OCI-M2 (cell line): ENCODE results near the gene GAL3ST1.
"Not testable (repeated sequence)": the region's sequence is repeated elsewhere in the genome, so short reads cannot be mapped to it uniquely, and the experiment has no call there.

Source experiments
- DNase-seq: peaks from one replicate; lab custom pipeline; 2025; ENCODE audit not compliant: unreplicated experiment; lab: John Stamatoyannopoulos, UW

GAL3ST1 gene

DNA sequence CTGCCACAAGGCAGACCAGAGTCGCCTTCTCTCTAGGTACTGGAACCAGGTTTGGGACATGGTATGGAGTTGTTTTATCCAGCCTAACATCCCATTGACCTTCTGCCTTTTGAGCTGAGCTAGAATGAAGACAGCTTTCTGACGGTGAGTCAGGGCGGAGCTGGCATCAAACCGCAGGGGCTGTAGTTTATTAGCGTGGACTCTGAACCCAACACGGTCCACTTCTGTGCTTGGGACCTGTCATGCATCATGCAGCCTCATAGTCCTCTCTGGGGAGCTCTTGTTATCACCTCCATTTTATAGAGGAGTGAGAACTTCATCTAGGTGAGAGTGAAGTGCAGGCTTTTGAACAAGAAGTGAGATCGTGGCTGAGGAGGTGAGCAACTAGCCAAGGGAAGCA lies 8.3 kb downstream of the GAL3ST1 start:
- no peak for DNase-seq

DNA sequence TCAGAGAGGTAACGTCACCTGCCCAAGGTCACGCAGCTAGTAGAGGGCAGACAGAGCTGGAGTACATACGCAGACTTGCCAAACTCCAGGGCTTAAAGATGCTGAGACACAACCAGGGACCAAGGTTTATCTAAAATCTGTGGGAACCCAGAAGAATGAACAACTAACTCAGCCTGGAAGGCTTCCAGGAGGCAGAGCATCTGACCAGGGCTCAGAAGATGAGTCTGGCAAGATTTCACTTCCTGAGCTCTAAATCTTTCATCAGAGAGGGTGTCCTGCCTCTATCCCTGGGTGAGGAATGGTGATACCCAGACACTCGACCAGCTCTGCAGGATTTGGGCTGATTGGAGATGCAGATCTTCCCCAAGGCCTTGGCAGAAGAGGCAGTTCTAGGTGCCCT lies 9.1 kb downstream of the GAL3ST1 start:
- no peak for DNase-seq

DNA sequence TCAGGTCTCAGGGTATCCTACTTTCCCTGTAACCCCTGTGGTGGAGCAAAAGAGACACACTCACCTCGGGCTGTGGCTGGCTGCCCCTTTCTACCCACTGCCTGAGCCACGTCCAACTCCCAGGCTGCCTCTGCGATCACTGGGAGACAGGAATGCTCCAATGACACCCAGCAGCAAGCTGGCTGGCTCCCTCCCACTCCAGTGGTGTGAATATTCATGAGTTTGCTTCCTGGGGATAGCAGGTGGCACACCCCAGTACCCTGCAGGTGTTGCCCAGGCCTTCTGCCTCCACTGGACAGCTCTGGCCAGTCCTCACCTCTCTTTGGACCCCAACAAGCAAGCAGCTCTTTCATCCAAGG lies 9.7 kb downstream of the GAL3ST1 start:
- no peak for DNase-seq

DNA sequence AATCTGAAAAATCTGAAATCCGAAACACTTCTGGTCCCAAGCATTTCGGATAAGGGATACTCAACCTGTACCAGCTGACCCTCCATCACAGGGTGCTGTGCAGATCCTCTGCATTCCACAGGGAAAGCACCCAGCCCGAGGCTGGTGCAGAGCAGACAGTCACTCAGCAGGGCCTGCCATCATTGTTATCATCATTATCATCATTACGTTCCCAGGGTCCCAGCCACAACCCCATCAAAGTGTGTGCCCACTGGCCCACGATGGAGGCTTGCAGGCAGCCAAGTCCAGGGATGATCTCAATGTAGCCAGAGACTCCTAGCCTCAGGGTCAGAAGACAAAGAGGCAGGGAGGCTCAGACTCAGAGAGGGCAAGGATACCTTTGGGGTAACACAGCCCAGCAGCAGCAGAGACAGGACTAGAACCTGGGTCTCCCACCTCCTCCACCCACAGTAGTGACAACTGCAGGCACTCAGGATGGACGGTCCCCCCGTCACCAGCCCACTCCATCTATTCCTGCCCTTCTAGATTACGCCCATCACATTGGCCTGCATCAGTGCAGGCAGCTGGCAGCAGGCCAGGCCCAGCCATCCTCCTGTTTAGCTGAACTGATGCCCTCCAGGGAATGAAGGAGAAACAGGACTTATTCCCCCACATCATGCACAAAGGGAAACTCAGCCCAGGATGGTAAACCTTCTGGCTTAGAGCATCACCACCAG lies 10.3 kb downstream of the GAL3ST1 start:
- DNase-seq: no peak

DNA sequence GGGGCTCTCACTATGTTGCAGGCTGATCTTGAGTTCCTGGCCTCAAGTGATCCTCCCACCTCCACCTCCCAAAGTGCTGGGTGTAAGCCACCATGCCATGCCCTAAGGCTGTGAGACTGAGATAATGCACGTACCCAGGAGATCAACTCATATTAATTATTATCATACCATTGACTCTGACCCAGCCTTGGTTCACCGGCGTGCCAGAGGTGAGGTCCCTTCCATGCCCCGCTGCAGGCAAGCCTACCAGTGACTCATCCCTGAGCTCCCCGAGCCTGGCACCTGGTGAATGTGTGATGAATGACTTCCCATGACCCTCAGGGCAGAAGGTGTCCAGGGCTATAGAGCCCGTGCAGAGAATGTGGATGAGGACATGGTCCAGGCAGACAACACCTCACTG lies 12.1 kb downstream of the GAL3ST1 start:
- no peak for DNase-seq

DNA sequence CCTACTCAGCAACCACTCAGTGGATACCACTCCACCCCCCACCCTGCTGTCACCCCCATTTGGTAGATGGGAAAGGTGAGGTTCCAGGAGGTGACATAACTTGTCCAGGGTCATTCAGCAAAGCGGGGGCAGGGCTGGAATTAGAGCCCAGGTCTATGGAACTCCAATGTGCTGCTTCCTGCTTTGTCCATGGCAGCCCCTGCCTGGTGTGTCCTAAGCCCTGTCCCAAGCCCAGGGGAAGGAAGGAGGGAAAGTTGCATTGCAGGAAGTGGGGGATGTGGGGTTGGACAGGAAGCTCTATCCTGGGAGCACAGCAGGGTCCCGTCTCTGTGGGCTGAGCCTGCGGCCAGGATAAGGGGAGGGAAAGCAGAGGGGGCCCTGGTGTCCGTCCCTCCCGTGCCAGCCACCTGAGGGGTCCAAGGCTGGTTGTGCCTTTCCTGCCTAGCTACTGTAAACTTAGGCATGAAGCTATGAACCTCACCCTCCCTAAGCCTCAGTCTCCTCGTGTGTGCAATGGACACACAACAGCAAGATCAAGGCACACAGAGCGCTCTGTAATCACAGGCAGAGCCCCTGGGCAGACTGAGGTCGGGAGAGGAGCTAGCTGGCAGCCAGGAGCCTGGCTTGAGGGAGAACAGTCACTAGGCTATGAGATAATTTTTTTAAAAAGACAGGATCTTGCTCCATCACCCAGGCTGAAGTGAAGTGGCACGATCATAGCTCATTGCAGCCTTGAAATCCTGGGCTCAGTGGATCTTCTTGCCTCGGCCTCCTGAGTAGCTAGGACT lies 12.9 kb downstream of the GAL3ST1 start:
- no peak for DNase-seq

DNA sequence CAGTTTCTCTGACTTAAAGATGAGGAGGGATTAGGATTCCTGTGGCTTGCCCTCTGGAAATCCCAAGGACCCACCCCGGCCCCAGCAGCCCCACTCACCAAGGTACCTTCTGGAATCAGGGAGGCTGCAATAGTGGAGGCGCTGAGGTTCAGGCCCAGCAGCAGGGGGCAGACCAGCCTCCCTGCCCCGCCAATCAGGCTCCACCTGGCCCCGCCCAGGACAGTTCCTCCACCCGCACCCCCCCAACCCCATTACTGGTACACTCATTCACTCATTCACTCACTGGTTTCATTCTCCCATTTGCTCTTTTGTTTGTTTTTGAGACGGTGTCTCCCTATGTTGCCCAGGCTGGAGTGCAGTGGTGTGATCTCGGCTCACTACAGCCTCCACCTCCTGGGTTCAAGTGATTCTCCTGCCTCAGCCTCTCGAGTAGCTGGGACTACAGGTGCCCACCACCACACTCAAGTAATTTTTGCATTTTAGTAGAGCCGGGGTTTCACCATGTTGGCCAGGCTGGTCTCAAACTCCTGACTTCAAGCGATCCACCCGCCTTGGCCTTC lies 13.7 kb downstream of the GAL3ST1 start:
- DNase-seq: not testable (repeated sequence)

DNA sequence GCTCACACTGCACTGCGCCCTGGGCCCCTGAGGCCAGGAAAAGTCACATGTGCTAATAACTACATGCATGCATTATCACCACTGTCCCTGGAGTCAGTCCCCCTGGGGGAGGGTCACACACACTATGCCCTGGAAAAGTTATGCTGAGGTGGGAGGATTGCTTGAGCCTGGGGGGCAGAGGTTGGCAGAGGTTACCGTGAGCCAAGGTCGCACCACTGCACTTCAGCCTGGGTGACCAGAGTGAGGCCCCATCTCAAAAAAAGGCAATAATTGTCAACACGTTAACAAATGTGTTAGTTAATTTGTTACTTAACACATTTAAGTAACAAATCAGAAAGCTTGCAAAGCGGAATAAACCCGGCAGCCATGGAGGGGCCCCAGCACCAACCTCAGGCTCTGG lies 14.6 kb downstream of the GAL3ST1 start:
- no peak for DNase-seq

DNA sequence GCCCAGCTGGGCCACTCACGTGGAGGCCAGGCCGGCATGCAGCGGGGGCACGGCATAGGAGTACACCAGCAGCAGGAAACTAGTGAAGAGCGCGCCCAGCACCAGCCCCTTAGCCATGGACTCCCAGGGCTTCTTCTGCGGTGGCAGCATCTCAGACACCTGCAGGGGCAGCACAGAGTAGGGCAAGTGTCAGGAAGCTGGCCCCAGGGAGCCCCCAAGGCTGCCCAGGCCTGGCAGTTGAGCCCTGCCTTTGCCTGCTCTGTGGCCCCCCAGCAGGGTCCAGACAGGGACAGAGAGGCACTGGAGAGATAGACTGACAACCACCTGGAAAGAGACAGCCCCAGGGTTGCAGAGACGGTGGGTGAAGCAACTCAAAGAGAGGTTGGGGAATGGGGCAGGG lies 17.2 kb downstream of the GAL3ST1 start:
- no peak for DNase-seq

DNA sequence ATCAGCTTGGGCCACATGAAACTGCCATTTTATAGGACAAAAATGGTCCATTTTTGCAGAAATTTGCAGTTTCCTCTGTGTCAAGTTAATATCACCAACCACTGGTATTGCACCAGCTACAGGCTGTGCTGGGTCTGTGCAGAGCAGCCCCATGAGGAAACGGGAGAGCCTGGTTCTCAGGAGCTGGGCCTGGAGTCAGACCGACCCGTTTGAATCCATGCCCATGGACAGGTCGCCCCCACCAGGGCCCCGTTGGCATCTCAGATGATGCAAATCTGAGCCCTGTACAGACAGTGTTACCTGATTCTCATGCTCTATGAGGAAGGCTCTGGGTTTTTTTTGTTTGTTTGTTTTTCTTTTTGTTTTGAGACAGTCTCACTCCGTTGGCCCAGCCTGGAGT lies 18.1 kb downstream of the GAL3ST1 start:
- DNase-seq: no peak

DNA sequence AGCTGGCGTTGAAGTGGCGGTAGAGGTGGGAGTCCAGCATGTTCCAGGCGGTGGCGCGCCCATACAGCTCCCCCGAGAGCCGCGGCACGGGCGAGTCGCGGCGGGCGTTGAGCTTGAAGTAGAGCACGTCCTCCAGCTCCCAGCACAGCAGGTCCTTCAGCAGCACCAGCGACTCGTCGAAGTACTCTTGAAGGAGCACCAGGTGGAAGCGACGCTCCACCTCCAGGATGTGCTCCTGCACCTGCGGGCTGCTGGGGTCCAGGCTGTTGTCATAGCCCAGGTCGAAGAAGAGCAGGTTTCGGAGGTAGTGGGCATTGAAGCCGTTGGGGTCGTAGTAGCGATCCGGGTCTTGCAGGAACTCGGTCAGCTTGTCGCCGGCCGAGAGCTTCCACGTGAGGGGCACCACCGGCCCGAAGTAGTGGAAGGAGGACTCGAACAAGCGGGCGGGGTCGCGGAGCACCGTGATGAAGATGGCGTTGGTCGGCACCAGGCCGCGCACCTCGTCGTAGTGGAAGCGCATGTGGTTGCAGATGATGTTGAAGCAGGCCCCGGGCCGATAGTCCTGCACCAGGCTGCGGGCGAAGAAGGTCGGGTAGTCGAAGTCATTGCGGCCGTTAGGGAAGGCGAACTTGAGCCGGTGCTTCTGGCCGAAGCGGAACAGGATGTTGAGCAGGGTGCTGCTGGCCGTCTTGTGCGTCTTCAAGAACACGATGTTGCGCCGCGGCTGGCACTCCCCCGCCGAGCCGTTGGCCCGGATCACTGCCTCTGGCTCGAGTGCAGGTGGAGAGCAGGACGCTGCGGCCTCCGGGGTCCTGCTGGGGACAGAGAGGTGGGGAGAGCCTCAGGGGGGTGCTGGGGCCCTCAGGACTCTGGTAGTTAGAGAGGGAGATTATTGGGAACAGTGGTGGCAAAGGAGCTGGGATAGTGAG lies 18.9 kb downstream of the GAL3ST1 start:
- no peak for DNase-seq

DNA sequence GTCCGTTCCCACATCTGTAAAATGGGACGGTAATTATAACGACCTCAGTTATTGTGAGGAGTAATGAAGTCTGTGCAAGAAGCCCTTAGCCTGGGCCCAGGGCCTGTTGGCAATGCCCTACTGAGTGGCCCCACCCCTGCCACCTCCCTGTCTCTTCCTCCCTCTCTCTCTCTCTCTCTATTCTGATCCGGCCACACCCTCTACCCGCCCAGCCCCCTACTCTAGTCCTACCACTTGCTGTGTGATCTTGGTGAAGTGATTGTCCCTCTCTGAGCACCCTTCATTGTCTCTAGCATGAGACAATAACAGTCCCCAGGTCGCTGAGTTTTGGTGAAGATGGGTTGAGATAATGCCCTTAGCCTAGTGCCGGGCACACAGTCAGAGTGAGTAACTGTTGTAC lies 20.5 kb downstream of the GAL3ST1 start:
- DNase-seq: no peak

DNA sequence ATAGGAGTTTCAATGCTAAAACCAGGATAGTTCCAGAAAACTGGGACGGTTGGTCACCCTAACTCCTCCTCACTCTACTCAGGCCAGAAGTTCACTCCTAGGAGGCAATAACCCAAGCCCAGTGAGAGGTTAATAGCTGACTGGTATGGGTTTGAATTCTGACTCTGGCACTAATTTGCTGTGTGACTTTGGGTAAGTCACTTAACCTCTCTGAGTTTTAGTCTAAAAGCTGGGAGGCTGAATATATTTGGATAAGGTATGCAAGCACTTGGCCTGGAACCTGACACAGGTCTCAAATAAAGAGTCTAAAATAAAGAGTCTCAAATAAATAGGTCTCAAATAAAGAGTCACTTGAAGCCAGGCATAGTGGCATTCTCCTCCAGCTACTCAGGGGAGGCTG lies 21.7 kb downstream of the GAL3ST1 start:
- DNase-seq: no peak

DNA sequence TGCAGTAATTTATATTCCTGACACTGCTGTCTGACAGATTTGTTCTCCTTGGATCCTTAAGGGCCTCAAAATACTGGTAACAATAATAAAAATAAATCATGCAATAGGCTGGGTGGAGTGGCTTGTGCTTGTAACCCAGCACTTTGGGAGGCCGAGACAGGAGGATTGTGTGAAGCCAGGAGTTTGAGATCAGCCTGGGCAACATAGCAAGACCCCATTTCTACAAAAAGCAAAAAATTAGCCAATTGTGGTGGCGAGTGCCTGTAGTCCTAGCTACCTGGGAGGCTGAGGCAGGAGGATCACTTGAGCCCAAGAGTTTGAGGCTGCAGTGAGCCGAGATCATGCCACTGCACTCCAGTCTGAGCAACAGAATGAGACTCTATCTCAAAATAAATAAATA lies 22.7 kb downstream of the GAL3ST1 start:
- not testable (repeated sequence) for DNase-seq

DNA sequence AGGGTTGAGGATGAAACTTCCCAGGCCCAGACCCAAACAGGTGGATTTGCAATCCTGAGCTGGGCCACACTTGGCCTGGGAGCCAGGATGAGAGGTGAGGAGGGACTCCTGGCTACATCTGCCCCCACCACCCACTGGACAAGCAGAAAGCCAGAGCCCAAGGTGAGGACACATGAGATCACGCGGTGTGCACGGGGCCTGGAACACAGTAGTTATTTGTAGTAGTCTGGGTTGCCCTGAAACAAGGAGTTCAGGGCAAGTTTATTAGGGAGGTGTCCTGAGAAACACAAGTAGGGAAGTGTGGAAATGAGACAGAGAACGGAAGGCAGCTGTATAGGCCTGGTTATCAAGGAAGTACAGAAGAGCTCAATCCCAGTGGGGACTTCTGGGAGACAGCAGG lies 27.3 kb downstream of the GAL3ST1 start:
- DNase-seq: no peak

DNA sequence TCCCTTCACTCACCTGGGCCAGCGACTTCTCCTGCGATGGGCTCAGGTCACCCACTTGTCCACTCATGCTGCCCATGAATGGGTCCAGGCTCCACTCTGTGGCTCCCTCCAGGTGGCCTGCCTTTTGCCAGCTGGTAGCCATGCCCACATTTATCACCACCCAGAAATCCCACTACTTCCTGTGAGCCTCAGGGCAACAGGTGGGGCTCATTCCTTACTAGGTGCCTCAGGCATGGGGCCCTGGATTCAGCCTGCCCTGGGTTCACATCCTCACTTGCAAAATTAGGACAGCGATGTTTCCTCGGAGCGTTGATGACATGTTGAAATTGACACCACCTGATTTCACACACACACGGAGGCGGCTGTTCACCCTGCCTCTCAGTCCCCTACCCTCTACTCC lies 27.8 kb downstream of the GAL3ST1 start, which contains the start of gene SEC14L6:
Gene SEC14L6, minus strand, starts transcription at position 126 of the 400 bp plus-strand sequence. Its CDS starts 59 bp downstream, at position 67.
- DNase-seq: no peak

DNA sequence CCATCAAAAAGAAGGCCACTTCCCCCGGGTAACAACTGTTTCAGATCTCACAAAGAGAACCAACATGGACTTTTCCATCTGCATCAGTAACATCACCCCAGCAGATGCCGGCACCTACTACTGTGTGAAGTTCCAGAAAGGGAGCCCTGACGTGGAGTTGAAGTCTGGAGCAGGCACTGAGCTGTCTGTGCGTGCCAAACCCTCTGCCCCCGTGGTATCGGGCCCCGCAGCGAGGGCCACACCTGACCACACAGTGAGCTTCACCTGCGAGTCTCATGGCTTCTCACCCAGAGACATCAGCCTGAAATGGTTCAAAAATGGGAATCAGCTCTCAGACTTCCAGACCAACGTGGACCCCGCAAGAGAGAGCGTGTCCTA lies 31.7 kb downstream of the GAL3ST1 start:
- DNase-seq: no peak

DNA sequence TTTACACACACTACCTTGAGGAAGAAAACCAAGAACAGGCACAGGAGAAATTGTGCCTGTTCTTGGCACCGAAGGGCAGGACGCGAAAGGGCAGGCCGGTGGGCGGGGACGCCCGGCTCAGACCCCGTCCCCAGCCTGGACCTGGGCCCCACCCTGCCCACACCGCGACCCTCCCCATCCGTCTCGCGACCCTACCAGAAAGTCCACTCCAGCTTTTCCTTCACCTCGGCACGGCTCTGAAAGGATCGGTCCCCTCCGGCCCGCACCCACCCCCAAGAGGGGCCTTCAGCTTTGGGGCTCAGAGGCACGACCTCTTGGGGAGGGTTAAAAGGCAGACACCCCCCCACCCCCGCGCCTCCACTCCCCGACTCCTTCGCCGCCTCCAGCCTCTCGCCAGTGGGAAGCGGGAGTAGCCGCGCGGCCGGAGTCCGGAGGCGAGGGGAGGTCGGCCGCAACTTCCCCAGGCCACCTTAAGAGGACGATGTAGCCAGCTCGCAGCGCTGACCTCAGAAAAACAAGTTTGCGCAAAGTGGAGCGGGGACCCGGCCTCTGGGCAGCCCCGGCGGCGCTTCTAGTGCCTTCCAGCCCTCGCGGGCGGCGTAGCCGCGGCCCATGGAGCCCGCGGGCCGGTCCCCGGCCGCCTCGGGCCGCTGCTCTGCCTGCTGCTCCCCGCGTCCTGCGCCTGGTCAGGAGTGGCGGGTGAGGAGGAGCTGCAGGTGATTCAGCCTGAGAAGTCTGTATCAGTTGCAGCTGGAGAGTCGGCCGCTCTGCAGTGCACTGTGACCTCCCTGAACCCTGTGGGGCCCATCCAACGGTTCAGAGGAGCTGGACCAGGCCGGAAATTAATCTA lies 32.3 kb downstream of the GAL3ST1 start:
- DNase-seq: no peak

DNA sequence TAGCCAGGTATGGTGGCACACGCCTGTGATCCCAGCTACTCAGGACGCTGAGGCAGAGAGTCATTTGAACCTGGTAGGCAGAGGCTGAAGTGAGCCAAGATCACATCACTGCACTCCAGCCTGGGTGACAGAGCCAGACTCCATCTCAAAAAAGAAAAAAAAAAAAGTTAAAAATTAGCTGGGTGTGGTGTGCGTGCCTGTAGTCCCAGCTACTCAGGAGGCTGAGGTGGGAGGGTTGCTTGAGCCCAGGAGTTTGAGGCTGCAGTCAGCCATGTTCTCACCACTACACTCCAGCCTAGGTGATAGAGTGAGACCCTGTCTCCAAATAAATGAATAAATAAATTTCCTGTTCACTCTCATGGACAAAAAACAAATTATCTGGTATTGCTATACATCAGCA lies 33.0 kb downstream of the GAL3ST1 start:
- not testable (repeated sequence) for DNase-seq

DNA sequence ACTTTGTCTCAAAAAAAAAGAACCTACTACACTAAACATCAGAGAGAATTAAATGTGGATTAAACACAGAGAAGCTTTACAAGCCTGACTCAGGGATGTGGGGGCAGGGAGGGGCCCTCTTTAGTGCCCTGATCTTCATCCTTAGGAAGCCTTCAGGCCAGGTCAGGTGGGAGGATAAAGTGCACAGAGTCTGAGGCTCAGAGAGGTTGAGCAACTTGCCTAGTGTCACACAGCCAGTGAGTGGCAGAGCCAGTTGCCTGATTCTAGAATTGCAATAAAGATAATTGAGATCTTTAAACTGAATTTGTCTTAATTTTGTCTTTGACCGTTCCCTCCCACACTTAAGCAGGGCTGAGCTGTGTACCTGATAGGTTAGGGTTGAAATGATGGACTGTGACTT lies 35.1 kb downstream of the GAL3ST1 start:
- no peak for DNase-seq
